IPS DF 19.7 (cell line): ENCODE measurements around the gene MEGF8.
A peak's percentile ranks its signal among the peaks of the same experiment; 100 is the strongest.

Experiments used
- DNase-seq: peaks from one replicate; pipeline ENCODE4 v3.0.0-alpha.2; 2013; ENCODE audit warnings: low read depth, low spot score

The MEGF8 gene

DNA sequence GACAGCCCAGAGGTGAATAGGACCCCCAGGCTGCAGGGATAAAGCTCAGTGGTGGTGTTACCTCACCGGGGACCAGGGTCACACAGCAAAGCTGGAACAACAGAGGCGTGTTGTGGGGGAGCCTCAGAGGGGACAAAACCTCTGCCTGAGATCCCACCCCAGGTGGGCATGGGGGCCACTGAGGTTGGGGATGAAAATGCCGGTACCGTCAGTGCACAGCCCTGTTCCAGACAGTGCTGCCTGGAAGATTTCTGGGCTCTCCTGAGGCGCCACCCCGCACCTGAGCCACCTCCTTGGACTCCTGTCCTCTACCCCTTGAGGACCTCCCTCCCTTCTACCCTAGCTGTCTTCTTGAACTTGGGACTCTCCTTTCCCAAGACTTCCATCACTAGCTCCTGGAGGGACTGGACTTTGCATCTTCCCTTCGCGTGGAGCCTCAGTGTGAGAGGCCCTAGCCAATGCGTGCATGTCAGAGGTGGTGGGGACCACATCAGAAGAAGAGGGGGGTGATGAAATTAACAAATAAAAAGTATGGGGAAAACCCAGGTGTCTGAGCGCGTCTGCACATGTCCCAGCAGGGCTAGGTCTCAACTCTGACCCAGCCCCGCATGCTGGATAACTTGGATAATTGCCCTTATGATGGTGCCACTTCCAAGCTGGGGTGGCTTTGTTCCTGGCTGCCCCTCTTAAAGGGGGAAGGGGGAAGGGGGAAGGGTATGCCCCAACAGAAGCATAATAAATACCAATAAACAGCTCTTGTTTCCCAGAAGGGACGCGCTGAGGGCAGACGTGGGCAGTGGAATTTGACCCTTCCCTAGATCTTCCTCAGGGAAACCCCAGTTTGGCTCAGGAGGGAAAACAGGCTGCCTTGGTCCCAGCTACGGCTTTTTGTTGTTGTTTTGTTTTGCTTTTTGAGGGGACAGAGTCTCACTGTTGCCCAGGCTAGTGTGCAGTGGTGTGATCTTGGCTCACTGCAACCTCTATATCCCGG, 53.1 kb downstream of the MEGF8 start:
- DNase-seq: no peak

DNA sequence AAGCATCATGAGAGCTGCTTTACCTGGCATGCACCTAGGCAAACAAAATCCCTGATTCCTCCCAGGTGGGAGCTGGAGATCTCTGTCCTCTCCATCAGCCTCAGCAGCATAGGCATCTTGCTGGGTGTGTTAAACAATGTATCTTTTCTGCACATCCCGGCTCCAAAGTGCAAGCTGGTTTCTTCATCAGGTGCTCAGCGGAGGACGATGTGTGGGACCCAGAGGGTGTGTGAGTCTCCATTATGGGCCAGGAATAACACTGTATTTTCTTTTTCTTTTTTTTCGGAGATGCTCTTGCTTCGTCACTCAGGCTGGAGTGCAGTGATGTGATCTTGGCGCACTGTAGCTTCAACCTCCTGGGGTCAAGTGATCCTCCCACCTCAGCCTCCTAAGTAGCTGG, 54.7 kb downstream of the MEGF8 start:
- DNase-seq: no peak

GRCh38 chr19:42386974-42387707, 61.7 kb downstream of the MEGF8 start:
- no peak for DNase-seq

DNA sequence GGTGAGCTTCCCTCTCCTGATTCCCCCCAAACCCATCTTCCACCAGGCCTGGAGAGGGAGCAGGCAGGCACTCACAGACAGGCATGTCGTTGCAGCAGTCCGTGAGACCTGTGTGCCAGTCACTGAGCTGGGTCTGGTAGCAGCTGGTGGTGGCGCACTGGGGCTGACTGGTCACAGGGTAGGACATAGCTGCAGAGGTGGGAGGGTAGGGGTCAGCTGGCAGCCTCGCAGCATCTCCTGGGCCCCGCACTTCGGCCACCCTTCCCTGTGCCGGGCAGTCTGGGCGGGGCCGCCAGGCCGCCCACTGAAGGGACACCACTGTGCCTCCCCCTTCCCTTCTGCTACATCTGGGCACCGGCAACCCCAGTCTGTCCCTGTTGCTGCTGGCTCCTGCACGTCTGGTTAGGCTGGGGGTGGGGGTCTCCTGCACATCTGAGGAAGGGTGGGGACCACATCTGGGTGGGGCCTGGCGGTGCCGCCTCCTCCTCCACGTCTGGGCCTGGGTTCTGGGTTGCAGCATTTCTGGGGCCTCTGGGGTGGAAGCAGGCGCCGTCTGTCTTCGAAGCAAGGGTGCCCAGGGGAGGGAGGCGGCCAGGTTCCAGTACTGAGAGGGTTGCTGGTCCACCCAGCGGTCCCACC, 63.5 kb downstream of the MEGF8 start:
- no peak for DNase-seq

GRCh38 chr19:42389899-42390298, 64.5 kb downstream of the MEGF8 start, which contains the start of gene CNFN:
TSS of gene CNFN (minus strand) at chr19:42390297. CDS start at chr19:42389037, 1,260 bp downstream.
- DNase-seq: no peak

- no peak for DNase-seq
Observed at GRCh38 chr19:42392165-42392564, 66.7 kb downstream of the MEGF8 start.

DNA sequence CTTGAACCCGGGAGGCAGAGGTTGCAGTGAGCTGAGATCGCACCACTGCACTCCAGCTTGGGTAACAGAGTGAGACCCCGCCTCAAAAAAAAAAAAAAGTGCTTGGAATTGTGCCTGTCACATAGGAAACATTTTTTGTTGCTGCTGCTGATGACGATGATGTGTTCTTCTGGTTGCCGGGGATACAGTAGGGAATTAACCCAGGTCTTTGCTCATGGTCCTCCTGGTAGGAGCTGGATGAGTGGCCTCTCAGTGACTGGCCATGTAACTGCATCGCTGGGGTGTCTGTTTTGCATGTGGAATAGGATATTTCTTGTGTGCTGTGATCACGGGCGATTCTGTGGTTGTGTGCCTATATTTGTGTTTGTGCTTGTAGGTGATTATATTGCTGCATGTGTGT, 69.3 kb downstream of the MEGF8 start:
- no peak for DNase-seq

DNA sequence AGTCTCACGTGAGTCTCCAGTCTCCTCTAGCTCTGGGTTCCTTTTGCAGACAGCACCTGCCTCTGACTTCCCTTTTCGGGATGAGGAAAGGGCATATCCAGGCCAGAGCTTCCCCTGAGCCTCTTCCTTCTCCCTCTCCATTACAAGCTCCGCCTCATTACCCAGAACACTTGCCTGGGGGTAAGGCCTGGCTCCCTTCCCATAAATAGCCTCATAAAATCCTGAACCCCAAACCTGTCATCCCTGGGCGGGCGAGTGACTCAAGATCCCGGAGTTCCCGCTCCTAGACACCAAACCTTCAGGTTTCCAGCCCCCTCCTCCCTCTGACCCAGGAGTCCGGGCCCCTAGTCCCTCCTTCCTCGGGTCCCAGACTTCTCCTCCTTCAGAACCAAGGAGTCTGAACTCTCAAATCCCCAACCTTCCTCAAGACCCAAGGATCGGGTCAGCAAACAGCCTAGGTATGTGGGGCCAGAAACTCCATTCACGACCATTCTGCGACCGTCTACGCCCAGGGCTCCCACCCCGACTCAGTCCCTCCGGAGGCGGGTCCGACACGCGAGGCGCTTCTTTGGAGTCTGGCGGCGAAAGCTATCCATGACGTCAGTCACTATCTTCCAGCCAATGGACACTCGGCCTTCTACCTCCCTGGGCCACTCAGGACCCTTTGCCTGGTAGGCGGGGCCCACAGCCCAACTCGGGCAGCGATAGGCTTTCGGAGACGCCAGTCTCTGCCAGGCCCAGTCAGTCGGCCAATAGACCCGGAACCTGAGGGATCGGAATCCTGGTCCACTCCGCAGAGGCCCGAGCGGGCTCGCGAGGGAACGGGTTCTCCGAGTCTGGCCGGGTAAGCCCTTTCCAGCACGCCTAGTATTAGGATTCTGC, 71.2 kb downstream of the MEGF8 start:
- DNase-seq: peak; percentile 97

DNA sequence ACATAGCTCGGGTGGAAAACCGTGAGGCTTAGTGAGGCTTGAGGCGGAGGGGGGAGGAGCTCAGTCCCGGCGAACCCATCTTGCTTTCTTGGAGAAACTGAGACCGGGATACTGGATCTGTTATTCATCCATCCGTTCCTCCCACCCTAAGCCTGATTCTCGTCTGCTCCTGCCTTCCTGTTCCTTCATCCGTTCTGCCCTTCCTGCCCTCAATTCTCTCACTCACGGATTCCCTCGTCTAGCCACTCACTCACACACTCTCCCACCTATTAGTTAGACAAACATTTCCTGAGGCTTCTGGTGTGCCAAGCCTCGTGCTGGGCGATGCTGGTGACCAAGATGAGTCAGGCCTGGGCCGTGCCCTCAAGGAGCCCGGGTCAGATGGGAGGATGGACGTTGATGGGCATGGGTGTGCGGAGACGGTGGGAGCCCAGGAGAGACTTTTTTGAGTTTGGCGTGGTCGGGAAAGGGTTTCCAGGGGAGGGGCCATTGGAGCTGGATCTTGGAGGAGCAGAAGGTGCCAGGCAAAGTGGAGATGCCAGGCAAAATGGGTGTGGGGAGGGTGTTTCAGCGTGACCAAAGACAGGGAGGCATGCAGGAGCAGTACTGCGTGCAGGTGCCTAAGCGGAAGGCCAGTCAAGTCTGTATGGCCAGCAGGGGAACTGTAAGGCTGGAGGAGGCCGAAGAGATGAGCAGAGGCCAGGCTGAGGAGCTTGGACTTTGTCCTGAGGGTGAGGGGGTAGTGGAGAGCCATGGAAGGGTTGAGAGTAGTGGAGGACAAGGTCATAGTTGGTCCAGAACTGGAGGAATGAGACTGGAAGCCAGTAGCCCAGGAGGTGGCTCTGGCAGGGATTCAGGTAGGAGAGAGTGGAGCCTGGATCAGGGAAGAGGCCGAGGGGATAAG, 72.1 kb downstream of the MEGF8 start:
- DNase-seq: no peak

DNA sequence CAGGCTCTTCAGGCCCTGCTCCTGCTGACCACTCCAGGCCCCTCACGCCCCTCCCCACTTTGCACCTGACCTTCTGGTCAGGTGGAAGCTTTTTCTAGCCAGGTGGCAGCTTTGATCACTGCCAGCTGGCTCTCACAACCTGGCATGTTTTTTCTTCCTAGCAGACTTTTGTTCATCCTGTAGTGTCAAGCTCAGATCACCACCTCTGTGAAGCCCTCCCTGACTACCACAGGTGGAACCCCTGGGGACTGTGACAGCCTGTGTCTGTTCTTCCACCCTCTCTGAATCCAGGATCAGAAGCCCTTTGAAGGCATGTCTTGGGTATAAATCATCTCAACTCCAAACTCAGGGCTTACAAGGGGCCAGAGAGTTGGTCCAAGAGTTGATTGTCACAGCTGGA, 75.0 kb downstream of the MEGF8 start:
- no peak for DNase-seq

DNA sequence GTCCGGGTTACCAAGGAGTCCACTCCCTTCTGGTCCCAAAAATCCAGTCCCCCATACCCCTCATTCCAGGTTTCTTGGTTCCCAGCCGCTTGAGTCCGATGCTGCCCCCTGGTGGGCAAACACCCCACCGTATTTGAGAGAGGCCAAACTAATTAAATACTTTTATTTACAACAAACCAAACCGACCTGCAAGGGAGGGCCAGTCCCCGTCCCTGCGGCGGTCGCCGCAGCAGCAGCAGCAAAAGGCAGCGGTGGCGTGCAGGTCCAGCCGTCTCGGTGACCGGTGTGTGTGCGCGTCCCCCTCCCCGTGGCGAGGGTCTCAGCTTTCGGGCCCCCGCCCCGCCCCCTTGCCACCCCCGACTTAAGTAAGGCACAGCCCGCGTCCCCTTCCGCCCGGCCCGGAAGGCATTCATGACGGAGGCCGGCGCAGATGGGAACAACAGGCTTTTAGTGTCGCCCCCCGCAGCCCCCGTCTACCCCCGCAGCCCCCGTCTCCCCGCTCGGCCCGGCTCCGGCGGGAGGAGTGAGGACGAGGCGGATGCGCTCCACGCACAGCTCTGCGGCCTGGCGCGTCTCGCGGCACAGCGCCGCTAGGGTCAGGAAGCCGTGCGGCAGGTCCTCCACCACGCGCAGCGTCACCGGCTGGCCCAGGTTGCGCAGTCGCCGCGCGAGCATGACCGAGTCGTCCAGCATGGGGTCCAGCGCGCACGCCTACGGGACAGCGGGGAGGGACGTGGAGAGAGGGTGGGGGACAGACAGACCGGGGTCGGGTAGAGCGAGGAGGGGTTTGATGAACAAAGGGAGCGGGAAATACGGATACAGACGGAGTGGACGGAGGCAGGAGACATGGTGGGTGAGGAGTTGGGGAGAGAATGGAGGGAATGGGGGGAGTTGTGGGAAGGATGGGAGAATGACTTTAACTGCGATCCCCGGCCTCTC, 76.2 kb downstream of the MEGF8 start:
- no peak for DNase-seq

DNA sequence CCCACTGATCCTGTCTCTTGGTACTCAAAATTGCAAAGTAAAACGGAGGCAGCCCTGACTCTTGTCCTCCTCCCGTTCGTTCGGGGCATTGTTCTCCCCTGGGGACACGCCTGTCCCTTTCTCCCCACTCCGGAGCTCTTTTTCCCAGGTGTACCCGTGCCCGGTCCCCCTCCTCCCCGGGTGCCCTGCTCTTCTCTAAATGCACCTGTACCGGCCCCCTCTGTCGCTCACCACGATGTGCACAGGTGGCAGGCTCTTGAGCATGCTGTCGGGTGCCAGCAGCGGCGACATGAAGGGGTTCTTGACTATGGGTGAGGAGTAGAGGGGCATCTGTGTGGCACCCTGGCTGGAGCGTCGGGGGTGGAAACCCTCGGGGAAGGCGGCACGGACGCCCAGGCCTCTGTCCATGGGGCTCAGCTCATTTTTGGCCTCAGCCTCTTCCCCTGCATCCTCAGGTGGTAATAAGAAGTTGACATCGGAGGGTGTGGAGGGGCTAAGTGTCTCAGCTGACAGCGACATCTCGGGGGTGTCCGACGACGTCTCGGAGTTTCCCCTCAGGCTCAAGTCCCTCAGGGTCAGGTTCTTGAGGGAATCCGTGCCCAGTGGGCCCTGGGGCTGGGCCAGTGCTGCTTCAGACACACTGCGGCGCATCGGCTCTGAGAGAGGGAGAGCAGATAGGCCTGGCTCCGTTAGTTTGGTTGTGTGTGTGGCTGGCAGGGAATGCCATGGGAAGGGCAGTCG, 77.1 kb downstream of the MEGF8 start:
- DNase-seq: no peak

DNA sequence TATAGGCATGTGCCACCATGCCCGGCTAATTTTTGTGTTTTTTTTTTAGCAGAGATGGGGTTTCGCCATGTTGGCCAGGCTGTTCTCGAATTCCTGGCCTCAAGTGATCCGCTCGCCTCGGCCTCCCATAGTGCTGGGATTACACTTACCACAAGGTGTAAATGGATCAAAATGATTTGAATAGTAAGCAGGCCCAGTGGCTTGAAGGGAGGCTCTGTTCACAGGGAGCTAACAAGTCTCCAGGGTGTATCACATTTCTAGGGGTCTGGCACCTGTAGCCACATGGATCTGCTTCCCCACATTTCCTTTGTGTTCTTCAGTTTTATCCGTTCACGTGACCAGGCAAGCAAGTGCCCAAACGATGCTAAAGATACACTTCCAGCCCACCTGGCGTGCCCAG, 78.2 kb downstream of the MEGF8 start:
- no peak for DNase-seq

DNA sequence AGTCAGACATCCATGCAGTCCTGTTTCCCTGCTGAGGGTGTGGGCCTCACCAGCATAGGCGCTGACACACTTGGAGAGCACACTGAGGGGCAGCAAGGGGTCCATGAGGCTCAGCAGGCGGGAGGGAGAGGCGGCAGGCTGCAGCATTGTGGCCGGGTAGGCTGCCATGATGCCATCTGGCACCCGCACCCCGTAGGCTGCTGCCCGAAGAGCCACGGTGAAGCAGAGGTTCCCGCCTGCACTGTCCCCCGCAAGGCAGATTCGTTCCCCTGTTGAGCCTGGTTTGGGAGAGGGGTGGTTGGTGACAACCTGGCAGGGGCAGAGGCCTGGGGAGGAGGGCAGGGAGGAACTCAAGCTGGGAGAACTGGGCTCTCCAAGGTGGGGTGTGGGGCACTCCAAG, 80.7 kb downstream of the MEGF8 start:
- DNase-seq: no peak

GRCh38 chr19:42407085-42407815, 81.8 kb downstream of the MEGF8 start:
- DNase-seq: no peak

- no peak for DNase-seq
Observed at GRCh38 chr19:42407816-42408175, 82.4 kb downstream of the MEGF8 start.

DNA sequence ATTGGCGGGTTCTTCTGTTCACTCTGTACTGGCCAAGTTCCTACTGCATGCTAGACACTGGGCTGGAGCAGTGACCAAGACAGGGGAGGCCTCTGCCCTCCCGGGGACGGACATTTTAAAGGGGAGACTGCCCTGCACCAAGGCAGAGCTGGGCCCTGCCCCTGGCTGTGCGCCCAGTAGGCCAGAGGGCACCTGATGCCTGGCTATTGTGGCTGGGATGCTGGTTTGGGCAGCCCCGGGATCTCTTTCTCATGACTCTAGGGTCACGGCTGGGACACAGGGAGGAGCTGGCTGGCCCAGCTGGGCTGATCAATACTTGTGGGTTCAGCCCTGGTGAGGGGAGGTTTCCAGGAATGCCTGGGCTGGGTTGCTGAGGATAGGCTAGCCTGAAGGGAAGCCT, 84.0 kb downstream of the MEGF8 start:
- DNase-seq: no peak

- DNase-seq: no peak
Observed at GRCh38 chr19:42410371-42410770, 84.9 kb downstream of the MEGF8 start.
